ENCODE data around the gene GAS5.
"Not testable (repeated sequence)": the region's sequence is repeated elsewhere in the genome, so short reads cannot be mapped to it uniquely, and the experiment has no call there.

The GAS5 gene

DNA sequence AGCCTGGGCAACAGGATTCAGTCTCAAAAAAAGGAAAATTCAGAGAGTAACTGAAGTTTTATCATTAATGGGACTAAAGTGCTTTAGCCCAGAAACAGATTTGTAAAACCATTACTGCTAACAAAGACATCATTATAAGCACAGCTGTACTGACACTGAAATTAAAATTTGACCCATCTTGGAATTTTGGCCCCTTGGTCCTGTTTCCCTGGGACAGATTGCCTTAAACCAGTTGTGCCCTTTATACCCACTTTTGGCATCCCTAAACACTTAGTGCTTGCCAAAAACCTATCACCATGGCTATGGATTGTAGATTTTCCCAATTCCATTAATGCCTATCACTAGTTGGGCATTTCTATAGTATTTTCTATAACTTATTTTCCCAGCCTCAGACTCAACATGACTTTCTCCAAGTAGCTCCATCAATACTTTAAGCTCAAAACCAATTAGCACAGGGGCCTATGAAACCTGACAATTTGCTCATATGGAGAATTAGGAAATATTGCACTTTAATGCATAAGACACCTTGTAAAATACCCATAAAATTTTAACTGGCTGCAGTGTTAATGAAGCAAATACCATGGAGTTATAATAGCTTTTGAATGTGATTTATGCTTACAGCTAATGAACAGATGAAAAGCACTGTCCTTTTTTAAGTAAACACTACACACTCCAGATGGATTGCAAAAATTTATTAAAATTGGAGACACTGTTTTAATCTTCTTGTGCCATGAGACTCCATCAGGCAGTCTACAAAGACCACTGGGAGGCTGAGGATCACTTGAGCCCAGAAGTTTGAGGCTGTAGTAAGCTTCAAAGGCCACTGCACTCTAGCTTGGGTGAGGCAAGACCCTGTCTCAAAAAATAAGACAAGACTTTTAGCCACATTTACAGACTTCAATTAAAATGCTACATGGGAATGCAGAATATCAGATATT, 4.3 kb downstream of the GAS5 start:
- Mint-ChIP-seq H3K4me3 (peak overlapping the region; percentile 62), H3K9me3 (no peaks in the 10 kb centered on the region), H3K4me1 (peaks cover 34% of the 10 kb centered on the region), H3K27ac (peak overlapping the region; percentile 84), H3K36me3 (ENCODE audit: low read depth) (peaks cover 57% of the 10 kb centered on the region), H3K27me3 (ENCODE audit: low read depth, poor library complexity) (peaks cover 4% of the 10 kb centered on the region)
- no peak for DNase-seq
- TF ChIP-seq, protein P1, sequence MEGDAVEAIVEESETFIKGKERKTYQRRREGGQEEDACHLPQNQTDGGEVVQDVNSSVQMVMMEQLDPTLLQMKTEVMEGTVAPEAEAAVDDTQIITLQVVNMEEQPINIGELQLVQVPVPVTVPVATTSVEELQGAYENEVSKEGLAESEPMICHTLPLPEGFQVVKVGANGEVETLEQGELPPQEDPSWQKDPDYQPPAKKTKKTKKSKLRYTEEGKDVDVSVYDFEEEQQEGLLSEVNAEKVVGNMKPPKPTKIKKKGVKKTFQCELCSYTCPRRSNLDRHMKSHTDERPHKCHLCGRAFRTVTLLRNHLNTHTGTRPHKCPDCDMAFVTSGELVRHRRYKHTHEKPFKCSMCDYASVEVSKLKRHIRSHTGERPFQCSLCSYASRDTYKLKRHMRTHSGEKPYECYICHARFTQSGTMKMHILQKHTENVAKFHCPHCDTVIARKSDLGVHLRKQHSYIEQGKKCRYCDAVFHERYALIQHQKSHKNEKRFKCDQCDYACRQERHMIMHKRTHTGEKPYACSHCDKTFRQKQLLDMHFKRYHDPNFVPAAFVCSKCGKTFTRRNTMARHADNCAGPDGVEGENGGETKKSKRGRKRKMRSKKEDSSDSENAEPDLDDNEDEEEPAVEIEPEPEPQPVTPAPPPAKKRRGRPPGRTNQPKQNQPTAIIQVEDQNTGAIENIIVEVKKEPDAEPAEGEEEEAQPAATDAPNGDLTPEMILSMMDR (IDR thresholded peaks at IDR 0.05), result no peak

DNA sequence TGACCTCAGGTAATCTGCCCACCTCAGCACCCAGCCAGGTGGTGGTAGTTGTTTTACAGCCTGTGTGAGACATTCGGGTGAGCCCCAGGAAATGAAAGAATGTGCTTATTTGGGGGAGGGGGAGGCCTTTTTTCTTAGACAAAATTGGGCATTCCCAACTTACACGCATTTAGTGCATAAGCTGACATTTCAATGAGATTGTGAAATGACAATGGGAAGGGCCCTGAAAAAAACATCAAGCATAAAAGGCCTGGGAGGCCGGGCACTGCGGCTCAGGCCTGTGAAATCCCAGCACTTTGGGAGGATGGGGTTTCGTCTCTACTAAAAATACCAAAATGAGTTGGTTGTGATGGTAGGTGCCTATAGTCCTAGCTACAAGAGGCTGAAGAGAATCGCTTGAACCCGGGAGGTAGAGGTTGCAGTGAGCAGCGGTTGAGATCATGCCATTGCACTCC, 5.0 kb downstream of the GAS5 start:
- no peaks in the 10 kb centered on the region for H3K9me3 Mint-ChIP-seq
- H3K4me3 Mint-ChIP-seq, result no peak overlapping the region
- peak overlapping the region; percentile 78 for H3K27ac Mint-ChIP-seq
- peaks cover 4% of the 10 kb centered on the region for H3K27me3 Mint-ChIP-seq (ENCODE audit: low read depth, poor library complexity)
- peaks cover 64% of the 10 kb centered on the region for H3K36me3 Mint-ChIP-seq (ENCODE audit: low read depth)
- peaks cover 34% of the 10 kb centered on the region for H3K4me1 Mint-ChIP-seq
- no peak for DNase-seq
- TF ChIP-seq, protein P1 (IDR thresholded peaks at IDR 0.05), result no peak

DNA sequence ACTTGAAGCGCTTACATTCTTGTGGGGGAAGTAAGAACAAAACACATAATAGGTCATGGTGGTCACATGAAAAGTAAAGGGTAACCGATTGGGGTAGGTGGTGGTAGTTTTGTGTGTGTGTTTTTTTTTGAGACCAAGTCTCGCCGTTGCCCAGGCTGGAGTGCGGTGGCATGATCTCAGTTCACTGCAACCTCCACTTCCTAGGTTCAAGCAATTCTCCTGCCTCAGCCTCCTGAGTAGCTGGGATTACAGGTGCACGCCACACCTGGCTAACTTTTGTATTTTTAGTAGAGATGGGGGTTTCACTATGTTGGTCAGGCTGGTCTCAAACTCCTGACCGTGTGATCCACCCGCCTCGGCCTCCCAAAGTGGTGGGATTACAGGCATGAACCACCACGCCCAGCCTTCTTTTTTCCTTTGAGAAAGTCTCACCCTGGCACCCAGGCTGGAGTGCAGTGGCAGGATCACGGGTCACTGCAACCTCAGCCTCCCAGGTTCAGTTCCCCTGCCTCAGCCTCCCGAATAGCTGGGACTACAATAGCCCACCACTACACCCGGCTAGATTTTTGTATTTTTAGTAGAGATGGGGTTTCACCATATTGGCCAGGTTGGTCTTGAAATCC, 5.5 kb downstream of the GAS5 start:
- Mint-ChIP-seq H3K4me1 (peaks cover 34% of the 10 kb centered on the region), H3K27ac (peak overlapping the region; percentile 78), H3K36me3 (ENCODE audit: low read depth) (peaks cover 69% of the 10 kb centered on the region)
- H3K27me3 Mint-ChIP-seq (ENCODE audit: low read depth, poor library complexity); H3K4me3 Mint-ChIP-seq; H3K9me3 Mint-ChIP-seq; DNase-seq: not testable (repeated sequence)

DNA sequence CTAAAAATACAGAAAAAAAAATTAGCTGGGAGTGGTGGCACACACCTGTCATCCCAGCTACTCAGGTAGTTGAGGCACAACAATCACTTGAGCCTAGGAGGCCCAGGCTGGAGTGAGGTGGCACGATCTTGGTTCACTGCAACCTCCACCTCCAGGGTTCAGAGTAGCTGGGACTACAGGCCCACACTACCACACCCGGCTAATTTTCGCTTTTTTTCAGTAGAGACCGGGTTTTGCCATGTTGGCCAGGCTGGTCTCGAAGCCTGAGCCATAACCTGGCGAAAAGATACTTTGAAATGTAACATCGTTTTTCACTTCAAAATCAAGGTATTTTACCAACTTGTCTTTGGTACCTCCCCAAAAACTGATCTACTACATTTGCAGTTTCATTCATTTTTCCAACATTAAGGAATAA, 6.1 kb downstream of the GAS5 start:
- DNase-seq, result no peak
- Mint-ChIP-seq H3K27me3 (ENCODE audit: low read depth, poor library complexity) (no peaks in the 10 kb centered on the region), H3K9me3 (no peaks in the 10 kb centered on the region), H3K27ac (no peak overlapping the region), H3K36me3 (ENCODE audit: low read depth) (peaks cover 69% of the 10 kb centered on the region), H3K4me1 (peaks cover 31% of the 10 kb centered on the region), H3K4me3 (no peak overlapping the region)
- TF ChIP-seq, protein P1 (IDR thresholded peaks at IDR 0.05), result no peak

DNA sequence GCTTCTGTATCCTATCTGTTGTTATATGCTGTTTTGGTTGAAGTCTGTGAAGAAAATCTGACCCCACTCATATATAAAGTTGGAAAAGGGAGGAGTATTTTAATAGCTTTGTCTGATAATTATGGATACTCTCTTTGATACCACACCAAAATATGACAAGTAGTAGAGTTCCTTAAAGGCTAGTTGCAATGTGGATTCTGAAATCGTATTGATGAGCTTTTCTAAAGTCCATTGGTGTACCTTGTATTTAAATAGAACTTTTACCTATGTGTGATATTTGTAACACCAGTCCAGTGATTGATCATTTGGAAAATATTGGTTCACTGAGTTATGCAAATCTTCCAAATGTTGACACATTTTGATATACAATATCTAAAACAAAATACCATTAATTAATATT, 7.7 kb downstream of the GAS5 start:
- Mint-ChIP-seq H3K4me1 (peaks cover 14% of the 10 kb centered on the region), H3K36me3 (ENCODE audit: low read depth) (peaks cover 68% of the 10 kb centered on the region), H3K9me3 (no peaks in the 10 kb centered on the region), H3K27me3 (ENCODE audit: low read depth, poor library complexity) (no peaks in the 10 kb centered on the region), H3K27ac (peak overlapping the region; percentile 70), H3K4me3 (no peak overlapping the region)
- no peak for DNase-seq
- TF ChIP-seq, protein P1 (IDR thresholded peaks at IDR 0.05), result no peak

DNA sequence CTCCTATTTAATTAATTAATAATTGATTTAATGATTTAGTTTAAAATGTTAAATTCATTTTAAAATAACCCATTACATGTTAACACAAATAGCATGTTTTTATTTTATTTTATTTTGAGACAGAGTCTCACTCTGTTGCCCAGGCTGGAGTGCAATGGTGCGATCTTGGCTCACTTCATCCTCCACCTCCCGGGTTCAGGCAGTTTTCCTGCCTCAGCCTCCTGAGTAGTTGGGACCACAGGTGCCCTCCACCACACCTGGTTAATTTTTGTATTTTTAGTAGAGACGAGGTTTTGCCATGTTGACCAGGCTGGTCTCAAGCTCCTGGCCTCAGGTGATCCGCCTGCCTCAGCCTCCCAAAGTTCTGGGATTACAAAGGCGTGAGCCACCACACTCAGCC, 8.2 kb downstream of the GAS5 start:
- H3K4me1 Mint-ChIP-seq; H3K27me3 Mint-ChIP-seq (ENCODE audit: low read depth, poor library complexity); H3K9me3 Mint-ChIP-seq; DNase-seq; H3K27ac Mint-ChIP-seq; H3K4me3 Mint-ChIP-seq: not testable (repeated sequence)
- peaks cover 67% of the 10 kb centered on the region for H3K36me3 Mint-ChIP-seq (ENCODE audit: low read depth)

Measured in nephron progenitor cell (in vitro differentiated cells).